GM18505 (cell line): ENCODE measurements around the gene FRMPD1.

Experiments used
- ATAC-seq: cut with Tn5 transposase; IDR thresholded peaks from one replicate; pipeline ENCODE4 v1.9.1; 2021; ENCODE audit not compliant: unreplicated experiment
- POLR2A ChIP-seq: IDR thresholded peaks from 4 replicates; pipeline ENCODE4 v1.6.1; 2011; ENCODE audit warnings: borderline replicate concordance; ENCODE audit not compliant: insufficient read depth, insufficient read length; ENCODE audit errors: extremely low read depth

FRMPD1 gene

GRCh38 chr9:37784291-37784615 is 133.5 kb downstream of the FRMPD1 start:
- ATAC-seq = no peak
- no peak for TF ChIP-seq POLR2A

- peak; percentile 97 for TF ChIP-seq POLR2A
- ATAC-seq = peak; percentile 85
Measured at GRCh38 chr9:37784616-37785483, 134.1 kb downstream of the FRMPD1 start, which contains the start of gene EXOSC3. EXOSC3 (minus strand) TSS chr9:37785064; CDS start chr9:37785044, 20 bp downstream.

DNA sequence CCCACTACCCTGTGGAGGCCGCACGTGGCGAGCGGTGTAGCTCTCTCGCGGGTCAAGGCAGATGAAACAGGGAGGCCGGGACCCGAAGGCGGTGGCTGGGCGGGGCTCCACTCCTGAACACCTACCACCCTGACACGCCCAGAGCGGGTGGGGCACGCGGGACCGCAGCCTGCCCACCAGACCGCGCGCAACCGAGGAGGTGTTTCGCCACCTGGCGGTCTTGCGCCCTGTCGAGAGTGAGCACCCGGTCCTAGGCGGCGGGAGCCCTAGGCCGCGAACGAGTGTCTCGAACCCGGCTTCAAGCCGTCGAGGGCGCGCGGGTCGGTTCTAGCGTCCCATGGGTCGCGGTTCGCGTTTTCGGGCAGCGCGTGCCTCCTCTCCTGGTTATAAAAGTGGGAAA is 136.3 kb downstream of the FRMPD1 start:
- TF ChIP-seq POLR2A = no peak
- no peak for ATAC-seq

GRCh38 chr9:37788332-37788731 is 137.6 kb downstream of the FRMPD1 start:
- no peak for ATAC-seq
- TF ChIP-seq POLR2A = no peak

- TF ChIP-seq POLR2A = no peak
- ATAC-seq = no peak
Measured at GRCh38 chr9:37790096-37790495, 139.3 kb downstream of the FRMPD1 start.

GRCh38 chr9:37792122-37792521 is 141.4 kb downstream of the FRMPD1 start:
- ATAC-seq = no peak
- TF ChIP-seq POLR2A = no peak

DNA sequence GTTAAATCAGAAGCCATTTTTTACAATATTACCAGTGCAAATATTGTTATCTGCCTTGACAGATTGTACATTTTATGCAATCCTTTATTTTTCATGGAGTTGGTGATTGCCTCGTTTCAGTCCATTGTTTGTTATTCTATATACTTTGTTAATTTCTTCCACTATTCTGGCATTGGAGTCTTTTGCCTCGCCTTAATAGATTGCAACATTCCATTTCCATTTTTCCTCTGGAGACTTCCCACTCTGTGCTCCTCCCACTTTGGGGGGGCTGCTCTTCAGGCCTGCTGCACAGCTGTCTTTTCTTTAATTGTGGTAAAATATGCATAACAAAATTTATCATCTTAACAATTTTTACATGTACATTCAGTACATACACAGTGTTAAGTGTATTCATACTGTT is 145.5 kb downstream of the FRMPD1 start:
- no peak for ATAC-seq
- TF ChIP-seq POLR2A = no peak
